ENCODE results near the gene MGAT4B.

DNA sequence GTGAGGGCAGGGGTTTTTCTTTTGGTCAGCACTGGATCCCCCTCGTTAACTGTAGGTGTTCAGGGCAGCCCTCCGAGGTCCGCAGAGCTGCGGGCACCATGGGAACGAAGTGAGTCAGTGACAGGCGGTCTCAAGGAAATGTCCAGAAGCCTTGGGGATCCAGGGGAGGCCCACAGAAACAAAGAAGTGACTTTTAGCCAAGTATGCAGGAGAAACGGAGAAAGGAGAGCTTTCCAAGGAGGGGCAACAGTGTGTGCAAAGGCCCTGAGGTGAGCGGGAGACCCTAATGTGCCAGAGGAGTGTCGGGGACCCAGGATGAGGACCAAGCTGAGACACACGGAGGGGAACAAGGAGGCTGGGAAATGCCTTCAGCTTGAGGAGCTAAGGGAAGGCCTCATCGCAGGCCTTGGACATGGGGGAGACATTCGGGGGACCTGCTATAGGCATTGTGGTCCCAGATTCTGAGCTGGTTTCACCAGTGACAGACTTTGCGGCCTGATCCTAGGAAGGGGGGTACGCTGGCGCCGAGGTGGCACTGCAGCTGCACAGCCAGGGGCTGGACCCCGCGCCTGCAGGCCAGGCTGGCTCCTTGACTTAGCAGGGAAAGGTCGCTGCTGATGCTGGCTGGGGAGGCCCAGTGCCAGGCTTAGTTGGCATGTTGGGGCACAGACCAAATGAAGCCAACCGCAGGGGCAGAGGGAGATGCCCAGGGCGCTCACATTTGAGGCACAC lies 9.6 kb downstream of the MGAT4B start:
- no peak for TF ChIP-seq CTCF (IDR thresholded peaks at IDR 0.05; ENCODE audit: insufficient read depth, low read depth, low read length)
- no peak for TF ChIP-seq EZH2 (IDR thresholded peaks at IDR 0.05; ENCODE audit: insufficient read depth, low read length)
